GM23338 (cell line): ENCODE results near the gene CCDC150. TPM values are rescaled to one million over a fixed set of nuclear protein-coding genes. Genes with fewer than 3 reads are reported as not detected.

ENCODE experiments used
- ATAC-seq: fragments of 200-7000 bp; cut with Tn5 transposase; 3 replicates; pipeline ENCODE4 v1.9.1; 2020
- DNase-seq: peaks from one replicate; pipeline ENCODE4 v3.0.0-alpha.2; 2015; ENCODE audit warnings: low spot score
- H2AFZ ChIP-seq: fragments of 200-600 bp; sonication (generic); 2 replicates; pipeline ENCODE4 v1.8.0; 2016; ENCODE audit warnings: antibody characterized with exemption, mild to moderate bottlenecking, moderate library complexity
- H3F3A ChIP-seq: fragments of 200-600 bp; sonication (generic); replicated peaks from 2 replicates; pipeline ENCODE4 v1.8.0; 2017; ENCODE audit warnings: antibody characterized with exemption, mixed run types, low read depth
- H3K27ac ChIP-seq: fragments of 200-600 bp; sonication (generic); 2 replicates; pipeline ENCODE4 v1.6.1; 2016; ENCODE audit warnings: low read depth
- H3K27me3 ChIP-seq: fragments of 200-600 bp; sonication (generic); 2 replicates; pipeline ENCODE4 v1.8.0; 2016; ENCODE audit warnings: mild to moderate bottlenecking, mixed run types, moderate library complexity; ENCODE audit not compliant: insufficient read depth
- H3K36me3 ChIP-seq: fragments of 200-600 bp; sonication (generic); 2 replicates; pipeline ENCODE4 v1.8.0; 2016; ENCODE audit warnings: mild to moderate bottlenecking; ENCODE audit not compliant: insufficient read depth
- H3K4me1 ChIP-seq: fragments of 200-600 bp; sonication (generic); 2 replicates; pipeline ENCODE4 v1.8.0; 2016; ENCODE audit warnings: mild to moderate bottlenecking, moderate library complexity; ENCODE audit not compliant: insufficient read depth
- H3K4me2 ChIP-seq: fragments of 200-600 bp; sonication (generic); 2 replicates; pipeline ENCODE4 v1.7.1; 2017; ENCODE audit warnings: mixed run types
- H3K4me3 ChIP-seq: fragments of 200-600 bp; sonication (generic); 2 replicates; pipeline ENCODE4 v1.6.1; 2016; ENCODE audit warnings: mixed run types
- H3K79me2 ChIP-seq: fragments of 200-600 bp; sonication (generic); replicated peaks from 2 replicates; pipeline ENCODE4 v1.8.0; 2017; ENCODE audit warnings: mild to moderate bottlenecking; ENCODE audit not compliant: insufficient read depth
- H3K9me2 ChIP-seq: fragments of 200-600 bp; sonication (generic); 2 replicates; pipeline ENCODE4 v1.8.0; 2017; ENCODE audit not compliant: insufficient read depth
- H4K20me1 ChIP-seq: fragments of 200-600 bp; sonication (generic); replicated peaks from 2 replicates; pipeline ENCODE4 v1.8.0; 2017; ENCODE audit warnings: mild to moderate bottlenecking; ENCODE audit not compliant: insufficient read depth
- H3K27ac Mint-ChIP-seq: 2 replicates; pipeline ENCODE4 v1.8.0; 2020; ENCODE audit warnings: inconsistent platforms, mild to moderate bottlenecking, moderate library complexity, mixed read lengths
- H3K27me3 Mint-ChIP-seq: 3 replicates; pipeline ENCODE4 v1.8.0; 2022; ENCODE audit warnings: low read depth, mild to moderate bottlenecking, moderate library complexity, mixed read lengths, inconsistent platforms; ENCODE audit not compliant: insufficient read depth, poor library complexity
- H3K36me3 Mint-ChIP-seq: 3 replicates; pipeline ENCODE4 v1.8.0; 2021; ENCODE audit warnings: low read depth, mild to moderate bottlenecking, inconsistent platforms, moderate library complexity, mixed read lengths
- H3K4me1 Mint-ChIP-seq: 3 replicates; pipeline ENCODE4 v1.8.0; 2020; ENCODE audit warnings: mild to moderate bottlenecking, inconsistent platforms, mixed read lengths
- H3K4me3 Mint-ChIP-seq: 3 replicates; pipeline ENCODE4 v1.8.0; 2021; ENCODE audit warnings: moderate library complexity, mild to moderate bottlenecking, inconsistent platforms, mixed read lengths
- H3K9me3 Mint-ChIP-seq: 3 replicates; pipeline ENCODE4 v1.8.0; 2020; ENCODE audit warnings: moderate library complexity, mild to moderate bottlenecking, inconsistent platforms, mixed read lengths
- CREB1 ChIP-seq: fragments of 250-450 bp; sonication (Bioruptor Pico); IDR thresholded peaks from 2 replicates; pipeline ENCODE4 v1.5.0; 2020; ENCODE audit warnings: low read depth, mild to moderate bottlenecking, moderate library complexity
- EZH2 ChIP-seq: fragments of 200-600 bp; sonication (generic); IDR thresholded peaks from one replicate; pipeline ENCODE4 v1.8.0; 2017; ENCODE audit warnings: antibody characterized with exemption, mild to moderate bottlenecking, low read depth; ENCODE audit not compliant: unreplicated experiment
- EZH2phosphoT487 ChIP-seq: fragments of 200-600 bp; sonication (generic); IDR thresholded peaks from one replicate; pipeline ENCODE4 v1.8.1; 2018; ENCODE audit warnings: antibody characterized with exemption; ENCODE audit not compliant: unreplicated experiment
- JUNB ChIP-seq: IDR thresholded peaks from one replicate; pipeline ENCODE4 v1.6.1; 2016; ENCODE audit warnings: antibody characterized with exemption; ENCODE audit not compliant: unreplicated experiment
- NANOG ChIP-seq: IDR thresholded peaks from 2 replicates; pipeline ENCODE4 v1.6.1; 2016; ENCODE audit warnings: antibody characterized with exemption, borderline replicate concordance
- POLR2AphosphoS5 ChIP-seq: IDR thresholded peaks from 2 replicates; pipeline ENCODE4 v1.6.1; 2016; ENCODE audit warnings: antibody characterized with exemption, low read depth
- REST ChIP-seq: IDR thresholded peaks from one replicate; pipeline ENCODE4 v1.6.1; 2018; ENCODE audit warnings: antibody characterized with exemption; ENCODE audit not compliant: unreplicated experiment
- STAT1 ChIP-seq: IDR thresholded peaks from one replicate; pipeline ENCODE4 v1.6.1; 2016; ENCODE audit warnings: antibody characterized with exemption; ENCODE audit not compliant: unreplicated experiment
- ZNF114 ChIP-seq: fragments of 250-450 bp; sonication (Bioruptor Pico); IDR thresholded peaks from 2 replicates; pipeline ENCODE4 v1.5.0; 2020; ENCODE audit warnings: mild to moderate bottlenecking, moderate library complexity
- ZNF331 ChIP-seq: fragments of 250-450 bp; sonication (Bioruptor Pico); IDR thresholded peaks from 2 replicates; pipeline ENCODE4 v1.5.0; 2020; ENCODE audit warnings: low read depth, mild to moderate bottlenecking, moderate library complexity
- ZNF462 ChIP-seq: fragments of 250-450 bp; sonication (Bioruptor Pico); IDR thresholded peaks from 2 replicates; pipeline ENCODE4 v1.5.0; 2020; ENCODE audit warnings: mild to moderate bottlenecking, moderate library complexity
- polyA plus RNA-seq: library from polyadenylated mRNA; unstranded; fragments of >200 nt; fragmentation: Nextera tagmentation; extraction: Ambion mirVana; gene quantifications from 2 replicates; pipeline ENCODE4 v1.2.1, GENCODE V29; 2016
- total RNA-seq: library from RNA; depleted of rRNA; stranded (reverse); fragments of >200 nt; shearing (Covaris generic); gene quantifications from 2 replicates; pipeline ENCODE4 v1.2.3, GENCODE V29; 2014
- TF ChIP-seq, protein P1 (sequence below): IDR thresholded peaks from 2 replicates; pipeline ENCODE4 v1.6.1; 2016; ENCODE audit warnings: antibody characterized with exemption

CCDC150 gene
- total and polyA plus RNA-seq, 2 experiments from 2014 or later = 56.3 to 68.3 TPM

GRCh38 chr2:196630531-196630930, 9.0 kb upstream of the CCDC150 start:
- Histone ChIP-seq H3K79me2 (no peaks in the 10 kb centered on the region), H3F3A (no peaks in the 10 kb centered on the region), H3K4me1 (no peaks in the 10 kb centered on the region), H3K27ac (no peak overlapping the region), H3K27me3 (no peaks in the 10 kb centered on the region), H4K20me1 (no peaks in the 10 kb centered on the region), H3K4me3 (no peak overlapping the region), H2AFZ (no peak overlapping the region), H3K9me2 (no peaks in the 10 kb centered on the region), H3K4me2 (no peak overlapping the region), H3K36me3 (0 out of 2 replicates have a peak, but pooled peaks cover 4% of the 10 kb centered on the region)
- ATAC-seq (no peak), DNase-seq (no peak)
- H3K27me3 Mint-ChIP-seq = no peaks in the 10 kb centered on the region
- H3K27ac Mint-ChIP-seq = no peak overlapping the region
- H3K9me3 Mint-ChIP-seq = no peaks in the 10 kb centered on the region; the same call in 2 of the 3 replicates
- H3K36me3 Mint-ChIP-seq = no peaks in the 10 kb centered on the region
- H3K4me1 Mint-ChIP-seq = no peaks in the 10 kb centered on the region
- no peak overlapping the region for H3K4me3 Mint-ChIP-seq
- no peak for TF ChIP-seq JUNB
- no peak for TF ChIP-seq CREB1
- no peak for TF ChIP-seq EZH2phosphoT487
- TF ChIP-seq STAT1 = no peak
- TF ChIP-seq, protein P1, sequence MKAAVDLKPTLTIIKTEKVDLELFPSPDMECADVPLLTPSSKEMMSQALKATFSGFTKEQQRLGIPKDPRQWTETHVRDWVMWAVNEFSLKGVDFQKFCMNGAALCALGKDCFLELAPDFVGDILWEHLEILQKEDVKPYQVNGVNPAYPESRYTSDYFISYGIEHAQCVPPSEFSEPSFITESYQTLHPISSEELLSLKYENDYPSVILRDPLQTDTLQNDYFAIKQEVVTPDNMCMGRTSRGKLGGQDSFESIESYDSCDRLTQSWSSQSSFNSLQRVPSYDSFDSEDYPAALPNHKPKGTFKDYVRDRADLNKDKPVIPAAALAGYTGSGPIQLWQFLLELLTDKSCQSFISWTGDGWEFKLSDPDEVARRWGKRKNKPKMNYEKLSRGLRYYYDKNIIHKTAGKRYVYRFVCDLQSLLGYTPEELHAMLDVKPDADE = no peak
- no peak for TF ChIP-seq ZNF331 (CRISPR knock-in tag)
- no peak for TF ChIP-seq EZH2
- TF ChIP-seq POLR2AphosphoS5 = no peak

- no peak for TF ChIP-seq NANOG
- TF ChIP-seq ZNF114 (CRISPR knock-in tag) = no peak
- TF ChIP-seq EZH2 = no peak
- no peak for TF ChIP-seq JUNB
- no peak for TF ChIP-seq POLR2AphosphoS5
- no peak for TF ChIP-seq ZNF462 (CRISPR knock-in tag)
- no peak for TF ChIP-seq REST
- TF ChIP-seq STAT1 = no peak
- Histone ChIP-seq H3K36me3 (0 out of 2 replicates have a peak, but pooled peaks cover 4% of the 10 kb centered on the region), H2AFZ (no peak overlapping the region), H3K9me2 (no peaks in the 10 kb centered on the region), H3K27me3 (no peaks in the 10 kb centered on the region), H3K4me3 (no peak overlapping the region), H3K27ac (no peak overlapping the region), H3K4me2 (no peak overlapping the region), H4K20me1 (no peaks in the 10 kb centered on the region), H3F3A (no peaks in the 10 kb centered on the region), H3K79me2 (peaks cover 1% of the 10 kb centered on the region), H3K4me1 (peaks cover 4% of the 10 kb centered on the region; the same call in 1 of the 2 replicates)
- ATAC-seq = no peak
- H3K9me3 Mint-ChIP-seq = peaks cover 3% of the 10 kb centered on the region; the same call in 1 of the 3 replicates
- H3K4me1 Mint-ChIP-seq = peaks cover 10% of the 10 kb centered on the region; the same call in 2 of the 3 replicates
- no peak overlapping the region for H3K27ac Mint-ChIP-seq
- H3K36me3 Mint-ChIP-seq = no peaks in the 10 kb centered on the region; the same call in 2 of the 3 replicates
- H3K4me3 Mint-ChIP-seq = no peak overlapping the region
- no peaks in the 10 kb centered on the region for H3K27me3 Mint-ChIP-seq
- no peak for DNase-seq
Observed at GRCh38 chr2:196635156-196635555, 4.4 kb upstream of the CCDC150 start.
